ENCODE data around the gene ASPHD2. TPM values are rescaled to one million over a fixed set of nuclear protein-coding genes. Genes with fewer than 3 reads are reported as not detected.

The ASPHD2 gene
- total RNA-seq, 1 experiment from 2014 or later: 7.1 TPM

DNA sequence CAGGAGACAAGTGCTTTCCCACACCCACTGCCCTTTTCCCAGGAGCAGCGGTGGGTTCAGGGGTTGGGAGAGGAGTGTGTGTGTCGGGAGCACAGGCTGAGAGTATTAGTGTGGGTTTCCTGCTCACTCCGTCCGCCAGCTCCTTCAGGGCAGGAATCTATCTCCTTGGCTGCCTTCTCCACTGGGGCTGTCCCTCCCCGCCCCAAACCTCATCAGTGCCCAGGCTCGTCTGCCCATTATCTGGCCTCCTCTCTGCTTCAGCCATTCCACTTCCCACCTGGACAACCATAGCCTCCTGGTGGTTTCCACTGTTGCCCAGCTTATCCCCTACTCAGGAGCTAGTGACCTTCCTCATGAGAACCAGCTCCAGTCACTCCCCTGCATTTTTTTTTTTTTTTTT, 19.9 kb downstream of the ASPHD2 start:
- H2BK15ac ChIP-seq (ENCODE audit: low read depth, low read length): no peak overlapping the region
- H4K20me1 ChIP-seq (ENCODE audit: control insufficient read depth, insufficient read depth, insufficient read length): no peaks in the 10 kb centered on the region
- peak overlapping the region in 1 of 3 experiments; percentile 77; a peak in 2 of 7 replicates for H3K27ac Mint-ChIP-seq
- H3K79me1 ChIP-seq (ENCODE audit: insufficient read depth, low read depth, low read length, poor library complexity, severe bottlenecking): no peaks in the 10 kb centered on the region
- DNase-seq: no peak
- H3K23ac ChIP-seq (ENCODE audit: insufficient read length, low read depth, low read length): no peak overlapping the region
- no peaks in the 10 kb centered on the region for H3K27me3 Mint-ChIP-seq (ENCODE audit: low read depth)
- H2AFZ ChIP-seq (ENCODE audit: low read length): no peak overlapping the region
- no peak overlapping the region for H2AK5ac ChIP-seq (ENCODE audit: insufficient read length, low read length)
- no peak overlapping the region for H3T11ph ChIP-seq (ENCODE audit: low read length)
- peaks cover 10 to 37% (median 36%) of the 10 kb centered on the region in 3 experiments; a peak in 6 of 7 replicates for H3K36me3 Mint-ChIP-seq (ENCODE audit: insufficient read depth in 1 of 3, low read depth in 3 of 3)
- no peak overlapping the region for H2BK12ac ChIP-seq (ENCODE audit: insufficient read length, low read depth, low read length)
- no peaks in the 10 kb centered on the region for H3K9me3 Mint-ChIP-seq
- H3K9ac ChIP-seq (ENCODE audit: extremely low read depth, insufficient read length, low read length): no peak overlapping the region
- H3K4ac ChIP-seq (ENCODE audit: low read depth, low read length): no peak overlapping the region
- H3K18ac ChIP-seq (ENCODE audit: insufficient read length, low read depth, low read length): no peak overlapping the region
- no CpG with 5 or more reads among the region's 6 CpGs for whole genome bisulfite sequencing (ENCODE audit: extremely low coverage, insufficient read length, low lambda C conversion rate)
- no peaks in the 10 kb centered on the region for H3K23me2 ChIP-seq (ENCODE audit: insufficient read length, low read depth, low read length, poor library complexity, severe bottlenecking)
- no peak overlapping the region for H3K56ac ChIP-seq (ENCODE audit: insufficient read length, low read depth, low read length)
- TF ChIP-seq, protein P1, sequence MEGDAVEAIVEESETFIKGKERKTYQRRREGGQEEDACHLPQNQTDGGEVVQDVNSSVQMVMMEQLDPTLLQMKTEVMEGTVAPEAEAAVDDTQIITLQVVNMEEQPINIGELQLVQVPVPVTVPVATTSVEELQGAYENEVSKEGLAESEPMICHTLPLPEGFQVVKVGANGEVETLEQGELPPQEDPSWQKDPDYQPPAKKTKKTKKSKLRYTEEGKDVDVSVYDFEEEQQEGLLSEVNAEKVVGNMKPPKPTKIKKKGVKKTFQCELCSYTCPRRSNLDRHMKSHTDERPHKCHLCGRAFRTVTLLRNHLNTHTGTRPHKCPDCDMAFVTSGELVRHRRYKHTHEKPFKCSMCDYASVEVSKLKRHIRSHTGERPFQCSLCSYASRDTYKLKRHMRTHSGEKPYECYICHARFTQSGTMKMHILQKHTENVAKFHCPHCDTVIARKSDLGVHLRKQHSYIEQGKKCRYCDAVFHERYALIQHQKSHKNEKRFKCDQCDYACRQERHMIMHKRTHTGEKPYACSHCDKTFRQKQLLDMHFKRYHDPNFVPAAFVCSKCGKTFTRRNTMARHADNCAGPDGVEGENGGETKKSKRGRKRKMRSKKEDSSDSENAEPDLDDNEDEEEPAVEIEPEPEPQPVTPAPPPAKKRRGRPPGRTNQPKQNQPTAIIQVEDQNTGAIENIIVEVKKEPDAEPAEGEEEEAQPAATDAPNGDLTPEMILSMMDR (conservative IDR thresholded peaks at IDR 0.05): no peak
- no peak overlapping the region for H4K5ac ChIP-seq (ENCODE audit: insufficient read length, low read depth, low read length)
- H3K4me3 Mint-ChIP-seq: no peak overlapping the region
- no peak overlapping the region for H3K27ac ChIP-seq (ENCODE audit: insufficient read length, low read depth, low read length)
- H3K27me3 ChIP-seq (ENCODE audit: insufficient read depth, low read length): no peaks in the 10 kb centered on the region
- no peak overlapping the region for H2BK20ac ChIP-seq (ENCODE audit: low read depth, low read length, poor library complexity, severe bottlenecking)
- H3K4me2 ChIP-seq (ENCODE audit: insufficient read depth, insufficient read length, low read length): no peak overlapping the region
- no peaks in the 10 kb centered on the region for H3K4me1 ChIP-seq (ENCODE audit: insufficient read depth, low read length)
- peaks cover 2 to 5% of the 10 kb centered on the region in 2 experiments; a peak in 3 of 4 replicates for H3K4me1 Mint-ChIP-seq
- H3K9me3 ChIP-seq (ENCODE audit: control insufficient read depth, low read depth, low read length): no peaks in the 10 kb centered on the region
- H2BK5ac ChIP-seq (ENCODE audit: insufficient read length, low read length): no peak overlapping the region
- H2BK120ac ChIP-seq (ENCODE audit: low read depth, low read length, poor library complexity, severe bottlenecking): no peak overlapping the region
- H4K8ac ChIP-seq (replicated peaks; ENCODE audit: insufficient read length, low read depth, low read length): no peak overlapping the region
- no peak overlapping the region for H4K91ac ChIP-seq (ENCODE audit: insufficient read length, low read depth, low read length)
- no peak overlapping the region for H3K14ac ChIP-seq (ENCODE audit: insufficient read depth, low read length)
- H3K79me2 ChIP-seq (ENCODE audit: insufficient read depth, low read length): no peaks in the 10 kb centered on the region
